GM12878 (cell line): ENCODE measurements around the gene DOK4.

Source experiments
- EP300 ChIP-seq, 2 experiments: fragments of 150-350 bp in 1 of 2; IDR thresholded peaks; 2 replicates each; pipeline ENCODE4 v1.6.1; 2011 to 2012; ENCODE audit warnings: low read depth in 2 of 2, low read length in 2 of 2, borderline replicate concordance in 1 of 2, improper control_type of control experiment in 1 of 2, inconsistent platforms in 1 of 2; ENCODE audit not compliant: control insufficient read depth in 1 of 2
- EZH2 ChIP-seq: IDR thresholded peaks from 2 replicates; pipeline ENCODE4 v1.6.1; 2012; ENCODE audit warnings: low read depth, mild to moderate bottlenecking, control low read depth, inconsistent platforms, low read length, borderline replicate concordance; ENCODE audit not compliant: control insufficient read depth

GRCh38 chr16:57518922-57519321, 32.6 kb upstream of the DOK4 start:
- TF ChIP-seq EP300 (IDR thresholded peaks at IDR 0.05; ENCODE audit: borderline replicate concordance in 1 of 2, control insufficient read depth in 1 of 2, low read depth in 2 of 2, low read length in 2 of 2) (no peak), EZH2 (no peak)
